ENCODE data around the gene ZNF512B.

The ZNF512B gene

GRCh38 chr20:63968136-63968927 lies 1.4 kb downstream of the ZNF512B start:
- no peak for ATAC-seq
- no peak for TF ChIP-seq OSR1 (CRISPR knock-in tag; IDR thresholded peaks at IDR 0.05)
- TF ChIP-seq TSHZ2 (CRISPR knock-in tag; IDR thresholded peaks at IDR 0.05): no peak
- no peak for TF ChIP-seq SNAI2 (CRISPR knock-in tag; IDR thresholded peaks at IDR 0.05)
- no peak for TF ChIP-seq PATZ1 (CRISPR knock-in tag; IDR thresholded peaks at IDR 0.05; ENCODE audit: borderline replicate concordance)
- no peak for TF ChIP-seq CSRNP3 (CRISPR knock-in tag; IDR thresholded peaks at IDR 0.05)
- TF ChIP-seq ZNF8 (CRISPR knock-in tag; IDR thresholded peaks at IDR 0.05): no peak
- no peak for TF ChIP-seq ISL1 (CRISPR knock-in tag; IDR thresholded peaks at IDR 0.05)
- no peak for TF ChIP-seq ZNF565 (CRISPR knock-in tag; conservative IDR thresholded peaks at IDR 0.05; ENCODE audit: low read depth)
- no peak for TF ChIP-seq PPARA (CRISPR knock-in tag; IDR thresholded peaks at IDR 0.05; ENCODE audit: borderline replicate concordance)
- no peak for TF ChIP-seq ZC3H10 (CRISPR knock-in tag; IDR thresholded peaks at IDR 0.05)
- no peak for TF ChIP-seq ZFP3 (CRISPR knock-in tag; IDR thresholded peaks at IDR 0.05)

GRCh38 chr20:63967330-63968135 lies 2.2 kb downstream of the ZNF512B start:
- ATAC-seq: no peak
- TF ChIP-seq ZC3H10 (CRISPR knock-in tag; IDR thresholded peaks at IDR 0.05) (no peak), ZFP30 (CRISPR knock-in tag; IDR thresholded peaks at IDR 0.05) (no peak), ARNTL (CRISPR knock-in tag; IDR thresholded peaks at IDR 0.05; ENCODE audit: borderline replicate concordance, low read depth) (no peak), CSRNP3 (CRISPR knock-in tag; IDR thresholded peaks at IDR 0.05) (no peak), POU6F1 (CRISPR knock-in tag; IDR thresholded peaks at IDR 0.05; ENCODE audit: borderline replicate concordance, low read depth) (no peak), RARB (CRISPR knock-in tag; IDR thresholded peaks at IDR 0.05) (no peak), TCF4 (CRISPR knock-in tag; IDR thresholded peaks at IDR 0.05; ENCODE audit: borderline replicate concordance) (no peak), ZNF8 (CRISPR knock-in tag; IDR thresholded peaks at IDR 0.05) (no peak), OSR1 (CRISPR knock-in tag; IDR thresholded peaks at IDR 0.05) (no peak), ISL1 (CRISPR knock-in tag; IDR thresholded peaks at IDR 0.05) (no peak), ZFP3 (CRISPR knock-in tag; IDR thresholded peaks at IDR 0.05) (no peak), CSDC2 (CRISPR knock-in tag; IDR thresholded peaks at IDR 0.05) (no peak), ESRRG (CRISPR knock-in tag; IDR thresholded peaks at IDR 0.05) (no peak), ZNF70 (CRISPR knock-in tag; IDR thresholded peaks at IDR 0.05) (no peak), ZNF565 (CRISPR knock-in tag; conservative IDR thresholded peaks at IDR 0.05; ENCODE audit: low read depth) (no peak), TSHZ2 (CRISPR knock-in tag; IDR thresholded peaks at IDR 0.05) (no peak), CREB5 (CRISPR knock-in tag; IDR thresholded peaks at IDR 0.05; ENCODE audit: low read depth) (no peak), PPARA (CRISPR knock-in tag; IDR thresholded peaks at IDR 0.05; ENCODE audit: borderline replicate concordance) (no peak), GLIS3 (CRISPR knock-in tag; IDR thresholded peaks at IDR 0.05) (no peak)

Data from SK-N-SH treated with all-trans-retinoic acid at 6 μM for 48 hours (cell line).